Fibroblast of peridontal ligament (primary cell): ENCODE data around the gene TF.
"Not testable (repeated sequence)": the region's sequence is repeated elsewhere in the genome, so short reads cannot be mapped to it uniquely, and the experiment has no call there.

Experiments
- DNase-seq: peaks from one replicate; pipeline ENCODE4 v3.0.0-alpha.2; 2010; ENCODE audit errors: extremely low read depth

Gene TF

GRCh38 chr3:133763797-133764683, 17.8 kb downstream of the TF start:
- peak; percentile 2 for DNase-seq

- no peak for DNase-seq
Observed at GRCh38 chr3:133765256-133765655, 19.1 kb downstream of the TF start.

- DNase-seq: no peak
Observed at GRCh38 chr3:133767607-133768006, 21.4 kb downstream of the TF start.

- no peak for DNase-seq
Observed at GRCh38 chr3:133769536-133769935, 23.3 kb downstream of the TF start.

- no peak for DNase-seq
Observed at GRCh38 chr3:133773732-133774131, 27.5 kb downstream of the TF start.

- DNase-seq: no peak
Observed at GRCh38 chr3:133775309-133775708, 29.1 kb downstream of the TF start.

- no peak for DNase-seq
Observed at GRCh38 chr3:133775835-133776234, 29.6 kb downstream of the TF start.

- DNase-seq: no peak
Observed at GRCh38 chr3:133776794-133777438, 30.7 kb downstream of the TF start.

- DNase-seq: no peak
Observed at GRCh38 chr3:133777807-133778568, 31.8 kb downstream of the TF start.

- no peak for DNase-seq
Observed at GRCh38 chr3:133779626-133780203, 33.5 kb downstream of the TF start.

GRCh38 chr3:133780756-133781155, 34.6 kb downstream of the TF start:
- DNase-seq: not testable (repeated sequence)

GRCh38 chr3:133781570-133781969, 35.4 kb downstream of the TF start:
- DNase-seq: no peak

- DNase-seq: no peak
Observed at GRCh38 chr3:133782454-133782853, 36.3 kb downstream of the TF start.

GRCh38 chr3:133783762-133784161, 37.6 kb downstream of the TF start:
- DNase-seq: no peak

GRCh38 chr3:133788024-133788423, 41.8 kb downstream of the TF start:
- no peak for DNase-seq

GRCh38 chr3:133792171-133792763, 46.1 kb downstream of the TF start:
- peak; percentile 9 for DNase-seq

GRCh38 chr3:133797396-133798105, 51.4 kb downstream of the TF start:
- DNase-seq: no peak

- DNase-seq: no peak
Observed at GRCh38 chr3:133799794-133800585, 53.8 kb downstream of the TF start.

GRCh38 chr3:133803469-133803868, 57.3 kb downstream of the TF start:
- DNase-seq: no peak

- DNase-seq: no peak
Observed at GRCh38 chr3:133804896-133805295, 58.7 kb downstream of the TF start.
